SHP77 treated with DMSO at 0.1 percent for 48 hours (cell line): ENCODE measurements around the gene SCN4A.
"Not testable (repeated sequence)": the region's sequence is repeated elsewhere in the genome, so short reads cannot be mapped to it uniquely, and the experiment has no call there.

Experiments used
- DNase-seq: peaks from one replicate; lab custom pipeline; 2025; lab: John Stamatoyannopoulos, UW

Gene SCN4A

DNA sequence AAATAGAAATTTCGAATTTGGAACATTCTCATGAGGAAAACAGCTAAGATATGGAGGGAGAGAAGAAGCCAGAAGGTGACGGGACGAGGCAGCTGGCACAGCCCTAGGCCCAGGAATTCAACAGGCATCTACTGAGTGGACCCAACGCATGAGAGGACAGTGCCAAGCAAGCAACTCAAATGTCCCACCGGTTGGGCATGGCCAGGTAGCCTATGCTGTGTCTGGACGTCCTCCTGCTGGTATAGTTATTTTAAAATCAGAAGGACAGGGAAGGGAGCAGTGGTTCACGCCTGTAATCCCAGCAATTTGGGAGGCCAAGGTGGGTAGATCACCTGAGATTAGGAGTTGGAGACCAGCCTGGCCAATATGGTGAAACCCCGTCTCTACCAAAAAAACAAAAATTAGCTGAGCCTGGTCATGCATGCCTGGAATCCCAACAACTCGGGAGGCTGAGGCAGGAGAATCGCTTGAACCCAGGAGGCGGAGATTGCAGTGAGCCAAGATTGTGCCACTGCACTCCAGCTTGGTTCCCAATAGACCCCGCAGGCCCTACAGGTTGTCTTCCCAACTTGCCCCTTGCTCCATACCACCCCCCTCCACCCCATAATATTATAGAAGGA, 56.0 kb downstream of the SCN4A start:
- no peak for DNase-seq

DNA sequence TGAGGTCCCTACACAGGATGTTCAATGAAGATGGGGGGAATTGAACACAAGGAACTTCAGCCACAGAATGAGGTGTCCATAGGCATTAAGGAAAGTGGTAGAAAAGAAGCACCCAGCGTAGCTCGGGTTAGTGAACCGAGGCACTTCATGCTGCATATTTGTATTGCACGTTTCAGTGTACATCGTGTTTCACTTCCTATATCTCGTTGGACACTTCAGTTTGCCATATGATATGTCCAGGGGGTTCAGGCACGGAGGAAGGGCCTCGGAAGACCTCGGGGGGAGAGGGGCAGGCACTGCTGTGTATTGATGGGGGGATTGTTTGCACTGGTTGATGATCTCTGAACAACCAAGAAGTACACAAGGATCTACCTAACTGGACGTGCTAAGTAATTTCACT, 57.0 kb downstream of the SCN4A start:
- DNase-seq, result not testable (repeated sequence)

GRCh38 chr17:63914471-63914870, 58.2 kb downstream of the SCN4A start:
- no peak for DNase-seq

GRCh38 chr17:63911657-63912100, 61.0 kb downstream of the SCN4A start:
- no peak for DNase-seq

DNA sequence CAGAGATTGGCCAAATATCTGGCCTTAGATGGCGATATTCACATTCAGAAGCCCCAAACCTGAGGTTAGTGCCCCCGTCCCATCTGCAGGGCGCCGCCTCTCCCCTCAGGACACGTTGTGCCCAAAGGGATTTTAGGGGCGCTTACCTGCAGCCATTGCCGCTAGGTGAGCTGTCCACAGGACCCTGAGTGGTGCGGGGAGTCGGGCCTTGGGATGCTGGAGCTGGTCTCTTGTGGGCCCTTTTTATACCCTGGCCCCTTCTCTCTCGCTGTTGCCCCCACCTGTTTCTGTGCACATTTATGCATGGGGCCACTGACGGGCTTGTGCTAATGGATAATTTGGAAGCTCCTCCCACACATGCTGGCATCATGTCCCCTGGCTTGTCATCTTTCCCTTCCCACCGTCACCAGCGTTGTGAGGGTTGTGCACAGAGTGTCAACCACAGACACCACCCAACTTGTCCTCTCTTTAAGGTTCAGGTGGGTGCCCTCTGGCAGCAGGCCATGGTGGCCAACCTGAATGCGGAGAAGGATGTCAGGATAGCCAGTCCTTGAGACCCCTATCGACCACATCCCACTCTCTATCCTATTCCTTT, 61.6 kb downstream of the SCN4A start, which contains the start of gene CSHL1:
TSS of gene CSHL1 (minus strand) at position 218 of the 595 bp plus-strand sequence. CDS start at position 156, 62 bp downstream.
- no peak for DNase-seq

DNA sequence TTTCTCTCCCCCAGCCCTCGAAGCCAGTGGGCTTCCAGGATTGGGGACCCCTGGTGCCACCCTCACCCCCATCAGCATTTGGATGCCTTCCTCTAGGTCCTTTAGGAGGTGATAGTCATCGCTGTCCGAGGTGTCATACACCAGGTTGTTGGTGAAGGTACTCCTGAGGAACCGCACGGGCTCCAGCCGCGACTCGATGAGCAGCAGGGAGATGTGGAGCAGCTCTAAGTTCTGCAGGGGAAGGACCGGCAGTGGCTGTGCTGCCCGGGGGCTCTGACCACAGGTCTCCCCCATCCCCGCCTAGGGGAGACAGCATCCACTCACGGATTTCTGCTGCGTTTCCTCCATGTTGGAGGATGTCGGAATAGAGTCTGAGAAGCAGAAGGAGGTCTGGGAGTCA, 62.6 kb downstream of the SCN4A start:
- DNase-seq, result no peak

- not testable (repeated sequence) for DNase-seq
Observed at GRCh38 chr17:63909586-63909985, 63.1 kb downstream of the SCN4A start.

DNA sequence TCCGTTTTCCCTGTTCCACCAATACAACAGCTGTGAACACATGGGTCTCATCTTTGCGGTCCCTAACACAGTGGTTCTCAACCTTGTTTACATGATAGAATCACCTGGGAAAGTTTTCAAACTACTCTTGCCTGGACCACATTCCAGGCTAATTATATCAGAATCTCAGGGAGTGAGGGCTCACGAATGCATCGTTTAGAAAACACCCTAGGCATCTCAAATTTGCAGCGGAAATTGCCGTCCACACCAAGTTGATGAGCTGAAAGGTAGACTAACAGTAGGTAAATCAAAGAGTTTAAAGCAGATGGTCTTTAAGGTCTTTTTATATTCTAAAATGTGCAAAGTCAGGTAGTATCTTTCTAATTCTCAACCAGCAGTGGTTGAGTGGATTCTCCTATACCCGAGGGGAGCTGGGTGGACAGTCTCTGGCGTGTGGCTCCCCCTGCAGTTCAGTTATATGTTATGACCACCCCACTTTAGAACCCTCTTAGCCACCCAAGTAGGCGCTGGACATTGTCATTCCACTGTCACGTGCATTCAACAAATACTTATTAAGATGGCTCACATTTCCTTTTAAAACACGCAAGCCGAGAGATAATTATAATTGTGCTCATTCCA, 65.4 kb downstream of the SCN4A start:
- not testable (repeated sequence) for DNase-seq

- not testable (repeated sequence) for DNase-seq
Observed at GRCh38 chr17:63904796-63905195, 67.9 kb downstream of the SCN4A start.

DNA sequence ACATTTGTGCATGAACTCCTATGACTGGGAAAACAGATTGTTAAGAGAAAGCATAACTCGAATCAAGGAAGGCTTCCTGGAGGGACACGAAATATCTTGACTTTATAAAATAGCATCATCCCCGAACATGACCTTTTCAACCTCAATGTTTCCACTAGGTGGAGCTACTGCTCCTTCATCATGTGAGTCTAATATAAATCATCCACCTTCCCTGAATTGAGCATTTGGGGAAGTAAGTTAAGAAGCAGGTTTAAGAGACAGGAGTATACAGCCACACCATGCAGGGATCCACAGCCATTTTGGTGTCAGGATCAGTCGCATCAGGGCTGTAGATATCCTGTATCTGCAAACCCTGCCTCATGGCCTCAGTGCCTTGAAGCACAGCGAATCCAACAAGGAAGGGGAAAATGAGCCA, 68.9 kb downstream of the SCN4A start:
- not testable (repeated sequence) for DNase-seq

DNA sequence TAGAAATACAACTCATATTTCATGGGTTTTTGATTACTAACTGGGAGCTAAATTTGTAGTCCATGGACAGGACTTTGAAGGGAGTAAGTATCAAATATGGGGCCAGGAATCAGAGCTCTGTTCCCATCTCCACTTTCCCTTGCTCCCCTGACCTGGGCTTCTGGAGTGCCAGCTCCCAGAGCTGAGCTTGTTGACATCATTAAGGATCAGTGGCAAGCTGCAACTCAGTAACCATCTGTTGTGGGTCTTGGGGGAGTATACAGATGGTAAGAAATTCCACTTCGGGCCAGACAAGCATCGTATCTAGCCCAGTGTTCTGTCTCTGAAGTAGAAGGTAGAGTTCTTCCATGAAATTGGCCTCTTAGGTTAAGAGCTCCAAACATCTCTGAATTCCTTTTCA, 70.7 kb downstream of the SCN4A start:
- not testable (repeated sequence) for DNase-seq

GRCh38 chr17:63898899-63899798, 73.6 kb downstream of the SCN4A start:
- not testable (repeated sequence) for DNase-seq

- not testable (repeated sequence) for DNase-seq
Observed at GRCh38 chr17:63896524-63897354, 76.0 kb downstream of the SCN4A start, which contains the start of gene CSH1. Gene CSH1 (minus strand): TSS chr17:63896574. CDS start chr17:63896511, 63 bp downstream.

GRCh38 chr17:63894821-63895220, 77.9 kb downstream of the SCN4A start:
- DNase-seq, result not testable (repeated sequence)

DNA sequence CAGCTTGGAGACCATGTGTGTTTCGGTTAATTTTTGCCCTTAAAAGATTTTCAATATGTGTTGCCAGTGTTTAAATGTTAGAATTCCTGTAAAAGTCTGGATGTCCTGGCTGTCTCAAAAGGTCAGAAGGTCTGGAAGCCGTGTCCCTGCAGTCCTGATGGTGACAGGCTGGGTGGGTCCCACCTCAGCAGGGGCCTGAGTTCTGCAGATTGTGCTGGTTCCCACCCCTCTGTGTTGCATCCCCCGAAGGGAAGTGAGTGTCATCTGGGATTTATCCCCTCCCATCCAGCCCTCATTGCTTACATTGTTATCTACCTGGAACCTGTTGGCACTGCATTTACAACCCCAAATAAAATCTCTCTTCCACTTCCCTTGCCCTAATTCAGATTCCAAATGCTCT, 78.7 kb downstream of the SCN4A start:
- not testable (repeated sequence) for DNase-seq

DNA sequence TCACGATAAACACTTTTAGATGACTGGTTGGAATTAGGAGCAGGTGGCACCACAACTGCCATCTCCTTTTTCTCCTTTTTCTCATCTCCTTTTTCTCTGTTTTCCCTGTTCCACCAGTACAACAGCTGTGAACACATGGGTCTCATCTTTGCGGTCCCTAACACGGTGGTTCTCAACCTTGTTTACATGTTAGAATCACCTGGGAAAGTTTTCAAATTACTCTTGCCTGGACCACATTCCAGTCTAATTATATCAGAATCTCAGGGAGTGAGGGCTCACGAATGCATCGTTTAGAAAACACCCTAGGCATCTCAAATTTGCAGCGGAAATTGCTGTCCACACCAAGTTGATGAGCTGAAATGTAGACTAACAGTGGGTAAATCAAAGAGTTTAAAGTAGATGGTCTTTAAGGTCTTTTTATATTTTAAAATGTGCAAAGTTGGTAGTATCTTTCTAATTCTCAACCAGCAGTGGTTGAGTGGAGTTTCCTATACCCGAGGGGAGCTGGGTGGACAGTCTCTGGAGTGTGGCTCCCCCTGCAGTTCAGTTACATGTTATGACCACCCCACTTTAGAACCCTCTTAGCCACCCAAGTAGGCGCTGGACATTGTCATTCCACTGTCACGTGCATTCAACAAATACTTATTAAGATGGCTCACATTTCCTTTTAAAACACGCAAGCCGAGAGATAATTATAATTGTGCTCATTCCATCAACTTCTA, 80.2 kb downstream of the SCN4A start:
- DNase-seq, result not testable (repeated sequence)

- not testable (repeated sequence) for DNase-seq
Observed at GRCh38 chr17:63889026-63889848, 83.5 kb downstream of the SCN4A start.
